GM12878 (cell line): ENCODE data around the gene PSMD13. TPM values are rescaled to one million over a fixed set of nuclear protein-coding genes. Genes with fewer than 3 reads are reported as not detected.

Experiments
- ATAC-seq: fragments of 200-7000 bp; cut with Tn5 transposase; 3 replicates; pipeline ENCODE4 v1.9.1; 2020; ENCODE audit warnings: mild to moderate bottlenecking, moderate library complexity
- BruUV-seq: library from RNA; stranded (reverse); fragments of 400-500 nt; replicated peaks from 2 replicates; lab custom pipeline; 2021; lab: Mats Ljungman, UMichigan
- CTCF ChIA-PET: fragments of 300-600 bp; sonication (Branson Sonifier 250); formaldehyde crosslinking; extraction: SDS; loops from one replicate; lab custom pipeline; 2021; ENCODE audit warnings: inconsistent platforms; lab: Yijun Ruan, JAX
- POLR2A ChIA-PET: fragments of 350-600 bp; formaldehyde crosslinking; extraction: SDS; loops from one replicate; lab custom pipeline; 2021; ENCODE audit warnings: inconsistent platforms; lab: Charles Lee
- RAD21 ChIA-PET: fragments of 300-600 bp; sonication (Branson Sonifier 250); formaldehyde crosslinking; loops from one replicate; lab custom pipeline; 2023; ENCODE audit warnings: antibody characterized with exemption; ENCODE audit not compliant: unreplicated experiment; lab: Charles Lee
- SMC1A ChIA-PET: fragments of 300-600 bp; sonication (Branson Sonifier 250); formaldehyde crosslinking; loops from one replicate; lab custom pipeline; 2023; ENCODE audit not compliant: unreplicated experiment, uncharacterized antibody; lab: Charles Lee
- DNase-seq: peaks from one replicate; pipeline ENCODE4 v3.0.0-alpha.2; 2011; ENCODE audit warnings: low read depth, low spot score
- FAIRE-seq: peaks from 3 replicates; lab custom pipeline; 2011; peaks lifted over from hg19 to GRCh38; lab: Jason Lieb, UNC
- H2AFZ ChIP-seq: 2 replicates; pipeline ENCODE4 v1.6.0; 2011; ENCODE audit warnings: low read depth, low read length, control low read depth; ENCODE audit not compliant: control insufficient read depth
- H3K27ac ChIP-seq: 2 replicates; pipeline ENCODE4 v1.5.1; 2011; ENCODE audit warnings: control low read depth; ENCODE audit not compliant: control insufficient read depth, insufficient read depth
- H3K27me3 ChIP-seq, 2 experiments: replicated peaks in 1 of 2; 2 replicates each; pipeline versions ENCODE4 v1.6.0 to v1.6.1; 2011; ENCODE audit warnings: low read length in 1 of 2; ENCODE audit not compliant: control insufficient read depth in 2 of 2, insufficient read depth in 2 of 2
- H3K36me3 ChIP-seq, 2 experiments: 2 replicates each; pipeline ENCODE4 v1.5.1; 2011; ENCODE audit warnings: low read length in 1 of 2; ENCODE audit not compliant: control insufficient read depth in 2 of 2, insufficient read depth in 2 of 2
- H3K4me1 ChIP-seq: 2 replicates; pipeline ENCODE4 v1.6.1; 2011; ENCODE audit warnings: mild to moderate bottlenecking, low read length, moderate library complexity, mixed read lengths; ENCODE audit not compliant: control insufficient read depth, insufficient read depth
- H3K4me2 ChIP-seq: 2 replicates; pipeline ENCODE4 v1.6.0; 2011; ENCODE audit warnings: control low read depth; ENCODE audit not compliant: control insufficient read depth, insufficient read depth
- H3K4me3 ChIP-seq: fragments of 200-600 bp; sonication (generic); 2 replicates; pipeline ENCODE4 v1.5.1; 2016
- H3K79me2 ChIP-seq: 2 replicates; pipeline ENCODE4 v1.6.0; 2011; ENCODE audit warnings: low read length; ENCODE audit not compliant: control insufficient read depth, insufficient read depth
- H3K9ac ChIP-seq: 2 replicates; pipeline ENCODE4 v1.8.0; 2011; ENCODE audit warnings: low read length, control low read depth, mixed read lengths; ENCODE audit not compliant: control insufficient read depth, insufficient read depth
- H3K9me3 ChIP-seq: replicated peaks from 3 replicates; pipeline ENCODE4 v1.5.1; 2011; ENCODE audit warnings: mild to moderate bottlenecking, low read length; ENCODE audit not compliant: control insufficient read depth, insufficient read depth
- H4K20me1 ChIP-seq: 2 replicates; pipeline ENCODE4 v1.6.0; 2011; ENCODE audit not compliant: control insufficient read depth, insufficient read depth
- SIX5 ChIP-seq: IDR thresholded peaks from 2 replicates; pipeline ENCODE4 v1.6.1; 2011; ENCODE audit warnings: mild to moderate bottlenecking, low read depth, low read length, moderate library complexity; ENCODE audit not compliant: severe bottlenecking
- SMC3 ChIP-seq: IDR thresholded peaks from 2 replicates; pipeline ENCODE4 v1.6.1; 2011; ENCODE audit warnings: low read length, improper control_type of control experiment, borderline replicate concordance
- SUZ12 ChIP-seq: fragments of 200-600 bp; sonication (generic); IDR thresholded peaks from one replicate; pipeline ENCODE4 v1.6.1; 2018; ENCODE audit warnings: antibody characterized with exemption, mild to moderate bottlenecking; ENCODE audit not compliant: unreplicated experiment
- WGBS: methylation state at CpG from one replicate; pipeline ENCODE4 v1.1.6; 2016; ENCODE audit warnings: low lambda C conversion rate; ENCODE audit not compliant: insufficient replicate concordance, insufficient coverage; ENCODE audit errors: missing lambda C conversion rate; 5-methylcytosine and 5-hydroxymethylcytosine counted together
- in situ Hi-C: fragments of 300-500 bp; cut with MboI; formaldehyde crosslinking; loops from 9 replicates; pipeline ENCODE4 v1.14.3; 2018; ENCODE audit warnings: mixed read lengths
- intact Hi-C: fragments of 100-400 bp; cut with micrococcal nuclease; formaldehyde crosslinking; loops from one replicate; pipeline ENCODE4 v1.14.2; 2022; ENCODE audit not compliant: unreplicated experiment
- polyA plus RNA-seq, 11 experiments: library from polyadenylated mRNA; depleted of rRNA in 4 of 11; unstranded in 6 of 11; stranded (reverse) in 5 of 11; fragments of >200 nt; fragmentation: Nextera tagmentation in 4 of 11; fragmentation: Illumina TruSeq in 1 of 11; extraction: Ambion mirVana in 4 of 11; extraction: Trizol in 1 of 11; gene quantifications; 1 replicate in 1 of 11; 2 replicates in 10 of 11; pipeline versions ENCODE4 v1.2.1 to v1.2.3, GENCODE V29; 2011 to 2016; ENCODE audit warnings: inconsistent platforms in 2 of 11, missing spikeins in 2 of 11, low read depth in 1 of 11
- total RNA-seq, 4 experiments: library from RNA; depleted of rRNA in 3 of 4; stranded (reverse); fragments of >200 nt in 3 of 4; fragmentation: Illumina TruSeq in 1 of 4; extraction: Trizol in 1 of 4; gene quantifications; 2 replicates each; pipeline versions ENCODE4 v1.2.1 to v1.2.3, GENCODE V29; 2013 to 2021
- TF ChIP-seq, protein P1 (sequence below), 3 experiments: IDR thresholded peaks in 2 of 3; conservative IDR thresholded peaks in 1 of 3; 2 replicates each; pipeline ENCODE4 v1.5.1; 2011; ENCODE audit warnings: low read depth in 3 of 3, low read length in 3 of 3, mild to moderate bottlenecking in 3 of 3, control low read depth in 2 of 3, moderate library complexity in 2 of 3, inconsistent platforms in 1 of 3, mixed read lengths in 1 of 3; ENCODE audit not compliant: control insufficient read depth in 2 of 3, insufficient read depth in 1 of 3; ENCODE audit errors: extremely low read depth in 1 of 3

Gene PSMD13
- total and polyA plus RNA-seq, 10 of the 15 experiments (the other 5 are each of a cell fraction or from before 2014, with no cell fraction given) = 141 to 303 (median 177) TPM

DNA sequence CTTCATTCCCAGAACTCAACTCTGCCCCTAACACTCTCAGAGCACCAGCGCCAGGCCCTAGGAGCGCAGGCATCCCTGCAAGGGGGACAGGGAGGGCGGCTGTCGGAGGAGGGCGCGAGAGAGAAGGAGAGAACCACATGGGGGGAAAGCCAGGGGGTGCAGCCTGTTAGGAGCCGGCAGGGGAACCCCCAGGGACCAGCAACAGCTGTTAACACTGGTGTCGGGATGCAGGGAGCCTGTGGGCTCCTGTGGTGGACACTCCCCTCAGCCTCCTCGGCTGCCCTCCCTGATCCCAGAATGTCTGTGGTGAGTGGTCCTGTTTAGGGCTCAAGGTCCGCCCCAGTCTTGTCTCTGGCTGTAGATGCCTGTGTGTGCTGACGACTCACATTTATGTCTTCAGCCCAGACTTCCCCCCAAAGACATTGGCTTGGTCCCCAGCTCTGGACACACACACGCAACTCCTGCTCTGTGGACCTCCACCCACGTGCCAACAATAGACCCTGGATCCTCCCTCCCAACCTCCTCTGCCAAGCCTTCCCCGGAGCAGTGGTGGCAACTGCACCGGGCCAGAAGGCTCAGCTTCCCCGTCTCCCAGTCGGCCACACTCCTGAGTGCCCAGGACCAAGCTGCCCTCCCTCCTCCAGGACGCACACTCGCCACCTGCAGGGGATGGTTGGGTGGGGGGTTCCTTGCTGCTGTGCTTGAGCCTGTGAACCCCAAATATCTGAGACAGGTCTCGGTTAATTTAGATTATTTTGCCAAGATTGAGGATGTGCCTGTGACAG lies 63.4 kb downstream of the PSMD13 start:
- FAIRE-seq = no peak
- no peaks in the 10 kb centered on the region for H3K79me2 ChIP-seq
- 42% methylated on average over 20 of the region's 20 CpGs for WGBS
- TF ChIP-seq, protein P1, sequence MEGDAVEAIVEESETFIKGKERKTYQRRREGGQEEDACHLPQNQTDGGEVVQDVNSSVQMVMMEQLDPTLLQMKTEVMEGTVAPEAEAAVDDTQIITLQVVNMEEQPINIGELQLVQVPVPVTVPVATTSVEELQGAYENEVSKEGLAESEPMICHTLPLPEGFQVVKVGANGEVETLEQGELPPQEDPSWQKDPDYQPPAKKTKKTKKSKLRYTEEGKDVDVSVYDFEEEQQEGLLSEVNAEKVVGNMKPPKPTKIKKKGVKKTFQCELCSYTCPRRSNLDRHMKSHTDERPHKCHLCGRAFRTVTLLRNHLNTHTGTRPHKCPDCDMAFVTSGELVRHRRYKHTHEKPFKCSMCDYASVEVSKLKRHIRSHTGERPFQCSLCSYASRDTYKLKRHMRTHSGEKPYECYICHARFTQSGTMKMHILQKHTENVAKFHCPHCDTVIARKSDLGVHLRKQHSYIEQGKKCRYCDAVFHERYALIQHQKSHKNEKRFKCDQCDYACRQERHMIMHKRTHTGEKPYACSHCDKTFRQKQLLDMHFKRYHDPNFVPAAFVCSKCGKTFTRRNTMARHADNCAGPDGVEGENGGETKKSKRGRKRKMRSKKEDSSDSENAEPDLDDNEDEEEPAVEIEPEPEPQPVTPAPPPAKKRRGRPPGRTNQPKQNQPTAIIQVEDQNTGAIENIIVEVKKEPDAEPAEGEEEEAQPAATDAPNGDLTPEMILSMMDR (IDR thresholded peaks at IDR 0.05 in 2 of 3, conservative IDR thresholded peaks at IDR 0.05 in 1 of 3; ENCODE audit: control insufficient read depth in 2 of 3, extremely low read depth in 1 of 3, insufficient read depth in 1 of 3, low read depth in 3 of 3, low read length in 3 of 3) = peak; percentile 11 to 32 (median 22); a peak in 3 of 6 replicates
- no peak for TF ChIP-seq SUZ12
- no peak for TF ChIP-seq SIX5
- TF ChIP-seq SMC3 = peak; percentile 17; the same call in 1 of the 2 replicates
- BruUV-seq = no TSS peak
- RAD21 ChIA-PET = interaction anchor here (1.0 kb wide), 1 partner anchor 50 kb away, joined by 3 read pairs; no protein-coding TSS in a partner anchor
- intact Hi-C loops (loop anchor here (10.0 kb wide), 1 partner anchor 145 kb away; the partner anchor contains the start of gene ANO9), in situ Hi-C loops (no loop called here)
- H2AFZ ChIP-seq = no peak overlapping the region
- SMC1A ChIA-PET = no interaction called here
- POLR2A ChIA-PET = no interaction called here
- H3K4me3 ChIP-seq = no peak overlapping the region
- H3K36me3 ChIP-seq = no peaks in the 10 kb centered on the region
- CTCF ChIA-PET = interaction anchor here (0.6 to 1.6 kb wide), 4 partner anchors 12 to 62 kb away, joined by 3 to 4 read pairs (median 4); partner anchors contain the start of gene PGGHG
- peaks cover 17% of the 10 kb centered on the region for H3K4me1 ChIP-seq
- H3K9me3 ChIP-seq = no peaks in the 10 kb centered on the region
- no peak overlapping the region for H3K4me2 ChIP-seq
- DNase-seq = no peak
- H3K9ac ChIP-seq = no peak overlapping the region
- no peaks in the 10 kb centered on the region; a peak in 1 of 4 replicates for H3K27me3 ChIP-seq
- H4K20me1 ChIP-seq = no peaks in the 10 kb centered on the region
- no peak overlapping the region for H3K27ac ChIP-seq
- peak; percentile 36 for ATAC-seq

Other genes starting within 250 kb of the PSMD13 start
Only the 7 nearest of the 15 such genes appear.
- not detected in 2 replicates for gene SCGB1C1, start 43.9 kb upstream of the PSMD13 start, total RNA-seq (2014; rRNA removed)
- not detected in 2 replicates for gene SCGB1C1, start 43.9 kb upstream of the PSMD13 start, total RNA-seq (2014; rRNA removed; fragmentation: Illumina TruSeq; extraction: Trizol)
- gene SCGB1C1, start 43.9 kb upstream of the PSMD13 start, total RNA-seq (2021) = not detected in 2 replicates
- gene SCGB1C1, start 43.9 kb upstream of the PSMD13 start, polyA plus RNA-seq (2011; rRNA removed) = not detected in 2 replicates
- gene SCGB1C1, start 43.9 kb upstream of the PSMD13 start, polyA plus RNA-seq (2014; fragmentation: Illumina TruSeq; extraction: Trizol) = not detected in 2 replicates
- gene SCGB1C1, start 43.9 kb upstream of the PSMD13 start, polyA plus RNA-seq (2014; fragmentation: Nextera tagmentation; extraction: Ambion mirVana) = not detected
- not detected in 2 replicates for gene SCGB1C1, start 43.9 kb upstream of the PSMD13 start, polyA plus RNA-seq (2014; rRNA removed)
- gene SCGB1C1, start 43.9 kb upstream of the PSMD13 start, polyA plus RNA-seq (2016; fragmentation: Nextera tagmentation; extraction: Ambion mirVana) = not detected
- 15.6 and 17.8 TPM in 2 replicates for gene BET1L, start 29.6 kb upstream of the PSMD13 start, total RNA-seq (2014; rRNA removed)
- 13.7 and 14.0 TPM in 2 replicates for gene BET1L, start 29.6 kb upstream of the PSMD13 start, total RNA-seq (2014; rRNA removed; fragmentation: Illumina TruSeq; extraction: Trizol)
- gene BET1L, start 29.6 kb upstream of the PSMD13 start, total RNA-seq (2021) = 40.5 and 48.9 TPM in 2 replicates
- gene BET1L, start 29.6 kb upstream of the PSMD13 start, polyA plus RNA-seq (2011; rRNA removed) = 24.6 and 44.2 TPM in 2 replicates
- gene BET1L, start 29.6 kb upstream of the PSMD13 start, polyA plus RNA-seq (2014; fragmentation: Illumina TruSeq; extraction: Trizol) = 28.3 and 40.8 TPM in 2 replicates
- gene BET1L, start 29.6 kb upstream of the PSMD13 start, polyA plus RNA-seq (2014; fragmentation: Nextera tagmentation; extraction: Ambion mirVana) = 10 to 100 TPM in 1 of 2 experiments, 1 to 10 TPM in 1; 6.7 to 12.4 TPM
- 38.7 and 43.0 TPM in 2 replicates for gene BET1L, start 29.6 kb upstream of the PSMD13 start, polyA plus RNA-seq (2014; rRNA removed)
- gene BET1L, start 29.6 kb upstream of the PSMD13 start, polyA plus RNA-seq (2016; fragmentation: Nextera tagmentation; extraction: Ambion mirVana) = 10 to 100 TPM; 46.9 to 55.4 TPM
- 157 and 167 TPM in 2 replicates for gene RIC8A, start 29.3 kb upstream of the PSMD13 start, total RNA-seq (2014; rRNA removed)
- gene RIC8A, start 29.3 kb upstream of the PSMD13 start, total RNA-seq (2014; rRNA removed; fragmentation: Illumina TruSeq; extraction: Trizol) = 81.2 and 82.9 TPM in 2 replicates
- gene RIC8A, start 29.3 kb upstream of the PSMD13 start, total RNA-seq (2021) = 97.8 and 107 TPM in 2 replicates
- gene RIC8A, start 29.3 kb upstream of the PSMD13 start, polyA plus RNA-seq (2011; rRNA removed) = 46.4 and 93.7 TPM in 2 replicates
- gene RIC8A, start 29.3 kb upstream of the PSMD13 start, polyA plus RNA-seq (2014; fragmentation: Illumina TruSeq; extraction: Trizol) = 38.1 and 77.6 TPM in 2 replicates
- 10 to 100 TPM; 10.4 to 12.4 TPM for gene RIC8A, start 29.3 kb upstream of the PSMD13 start, polyA plus RNA-seq (2014; fragmentation: Nextera tagmentation; extraction: Ambion mirVana)
- 106 and 109 TPM in 2 replicates for gene RIC8A, start 29.3 kb upstream of the PSMD13 start, polyA plus RNA-seq (2014; rRNA removed)
- gene RIC8A, start 29.3 kb upstream of the PSMD13 start, polyA plus RNA-seq (2016; fragmentation: Nextera tagmentation; extraction: Ambion mirVana) = 10 to 100 TPM; 68.6 to 79.9 TPM
- gene SIRT3, start 634 bp upstream of the PSMD13 start, total RNA-seq (2014; rRNA removed) = 12.4 and 13.3 TPM in 2 replicates
- gene SIRT3, start 634 bp upstream of the PSMD13 start, total RNA-seq (2014; rRNA removed; fragmentation: Illumina TruSeq; extraction: Trizol) = 7.1 and 8.5 TPM in 2 replicates
- gene SIRT3, start 634 bp upstream of the PSMD13 start, total RNA-seq (2021) = 12.9 and 15.1 TPM in 2 replicates
- gene SIRT3, start 634 bp upstream of the PSMD13 start, polyA plus RNA-seq (2011; rRNA removed) = 15.8 and 18.8 TPM in 2 replicates
- gene SIRT3, start 634 bp upstream of the PSMD13 start, polyA plus RNA-seq (2014; fragmentation: Illumina TruSeq; extraction: Trizol) = 11.8 and 19.4 TPM in 2 replicates
- gene SIRT3, start 634 bp upstream of the PSMD13 start, polyA plus RNA-seq (2014; fragmentation: Nextera tagmentation; extraction: Ambion mirVana) = 1 to 10 TPM in 1 of 2 experiments, under 1 TPM in 1; 0.90 to 2.8 TPM
- gene SIRT3, start 634 bp upstream of the PSMD13 start, polyA plus RNA-seq (2014; rRNA removed) = 22.6 and 23.2 TPM in 2 replicates
- 10 to 100 TPM; 11.4 to 12.9 TPM for gene SIRT3, start 634 bp upstream of the PSMD13 start, polyA plus RNA-seq (2016; fragmentation: Nextera tagmentation; extraction: Ambion mirVana)
- gene NLRP6, start 41.4 kb downstream of the PSMD13 start, total RNA-seq (2014; rRNA removed) = 0.11 TPM in 1 of 2 replicates, not detected in the other
- not detected in 2 replicates for gene NLRP6, start 41.4 kb downstream of the PSMD13 start, total RNA-seq (2014; rRNA removed; fragmentation: Illumina TruSeq; extraction: Trizol)
- gene NLRP6, start 41.4 kb downstream of the PSMD13 start, total RNA-seq (2021) = 0.11 TPM in 1 of 2 replicates, not detected in the other
- 0.03 TPM in 1 of 2 replicates, not detected in the other for gene NLRP6, start 41.4 kb downstream of the PSMD13 start, polyA plus RNA-seq (2011; rRNA removed)
- gene NLRP6, start 41.4 kb downstream of the PSMD13 start, polyA plus RNA-seq (2014; fragmentation: Illumina TruSeq; extraction: Trizol) = not detected in 2 replicates
- gene NLRP6, start 41.4 kb downstream of the PSMD13 start, polyA plus RNA-seq (2014; fragmentation: Nextera tagmentation; extraction: Ambion mirVana) = not detected
- gene NLRP6, start 41.4 kb downstream of the PSMD13 start, polyA plus RNA-seq (2014; rRNA removed) = not detected in 2 replicates
- gene NLRP6, start 41.4 kb downstream of the PSMD13 start, polyA plus RNA-seq (2016; fragmentation: Nextera tagmentation; extraction: Ambion mirVana) = not detected
- 3.5 and 3.9 TPM in 2 replicates for gene PGGHG, start 52.1 kb downstream of the PSMD13 start, total RNA-seq (2014; rRNA removed)
- 1.3 and 1.9 TPM in 2 replicates for gene PGGHG, start 52.1 kb downstream of the PSMD13 start, total RNA-seq (2014; rRNA removed; fragmentation: Illumina TruSeq; extraction: Trizol)
- 7.3 and 8.2 TPM in 2 replicates for gene PGGHG, start 52.1 kb downstream of the PSMD13 start, total RNA-seq (2021)
- gene PGGHG, start 52.1 kb downstream of the PSMD13 start, polyA plus RNA-seq (2011; rRNA removed) = 1.7 and 2.9 TPM in 2 replicates
- 0.17 and 1.5 TPM in 2 replicates for gene PGGHG, start 52.1 kb downstream of the PSMD13 start, polyA plus RNA-seq (2014; fragmentation: Illumina TruSeq; extraction: Trizol)
- under 1 TPM; 0.10 to 0.27 TPM for gene PGGHG, start 52.1 kb downstream of the PSMD13 start, polyA plus RNA-seq (2014; fragmentation: Nextera tagmentation; extraction: Ambion mirVana)
- 7.9 and 8.3 TPM in 2 replicates for gene PGGHG, start 52.1 kb downstream of the PSMD13 start, polyA plus RNA-seq (2014; rRNA removed)
- gene PGGHG, start 52.1 kb downstream of the PSMD13 start, polyA plus RNA-seq (2016; fragmentation: Nextera tagmentation; extraction: Ambion mirVana) = 1 to 10 TPM; 1.0 to 1.7 TPM
- not detected in 2 replicates for gene IFITM5, start 62.5 kb downstream of the PSMD13 start, total RNA-seq (2014; rRNA removed)
- not detected in 2 replicates for gene IFITM5, start 62.5 kb downstream of the PSMD13 start, total RNA-seq (2014; rRNA removed; fragmentation: Illumina TruSeq; extraction: Trizol)
- not detected in 2 replicates for gene IFITM5, start 62.5 kb downstream of the PSMD13 start, total RNA-seq (2021)
- not detected in 2 replicates for gene IFITM5, start 62.5 kb downstream of the PSMD13 start, polyA plus RNA-seq (2011; rRNA removed)
- not detected in 2 replicates for gene IFITM5, start 62.5 kb downstream of the PSMD13 start, polyA plus RNA-seq (2014; fragmentation: Illumina TruSeq; extraction: Trizol)
- gene IFITM5, start 62.5 kb downstream of the PSMD13 start, polyA plus RNA-seq (2014; fragmentation: Nextera tagmentation; extraction: Ambion mirVana) = not detected
- not detected in 2 replicates for gene IFITM5, start 62.5 kb downstream of the PSMD13 start, polyA plus RNA-seq (2014; rRNA removed)
- gene IFITM5, start 62.5 kb downstream of the PSMD13 start, polyA plus RNA-seq (2016; fragmentation: Nextera tagmentation; extraction: Ambion mirVana) = not detected